Epithelial cell of esophagus (primary cell): ENCODE measurements around the gene PKIG.
"Not testable (repeated sequence)": the region's sequence is repeated elsewhere in the genome, so short reads cannot be mapped to it uniquely, and the experiment has no call there.

ENCODE experiments used
- DNase-seq: peaks from one replicate; pipeline ENCODE4 v3.0.0; 2010; ENCODE audit warnings: low read depth
- H3K4me3 ChIP-seq: 2 replicates; pipeline ENCODE4 v1.5.1; 2011; ENCODE audit warnings: mild to moderate bottlenecking, low read length, control low read depth
- TF ChIP-seq, protein P1 (sequence below): IDR thresholded peaks from 2 replicates; pipeline ENCODE4 v1.5.1; 2011; ENCODE audit warnings: low read depth, mild to moderate bottlenecking, low read length, control low read depth, inconsistent platforms; ENCODE audit not compliant: insufficient read depth; ENCODE audit errors: missing control alignments

The PKIG gene

DNA sequence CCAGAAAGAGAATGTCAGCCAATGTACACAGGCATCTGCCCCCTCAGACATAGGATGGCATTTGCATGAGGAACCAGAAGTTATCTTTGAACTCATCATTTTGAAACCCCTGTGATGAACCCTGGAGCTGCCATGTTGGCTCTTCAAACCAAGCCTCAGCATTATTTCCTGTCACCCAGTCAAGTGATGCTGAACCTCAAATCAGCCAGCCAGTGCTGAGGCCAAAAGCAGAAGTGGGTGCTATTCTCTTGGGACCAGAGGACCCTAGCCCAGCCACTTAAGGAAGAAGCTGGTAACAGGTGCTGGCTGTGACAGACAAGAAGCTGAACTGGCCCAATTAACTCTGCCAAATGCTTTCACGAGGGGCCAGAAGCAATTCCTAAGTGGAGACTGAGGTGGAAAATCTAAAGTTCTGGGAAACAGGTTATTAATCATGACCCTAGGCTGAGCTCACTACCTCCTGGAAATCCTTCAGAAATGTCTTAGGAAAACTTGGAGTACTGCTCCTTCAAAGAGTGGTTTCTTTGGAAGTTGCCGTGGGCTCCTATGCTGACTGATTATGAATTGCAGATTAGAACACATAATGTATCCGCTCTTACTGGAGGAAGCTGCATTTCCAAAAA is 4.0 kb downstream of the PKIG start:
- TF ChIP-seq, protein P1, sequence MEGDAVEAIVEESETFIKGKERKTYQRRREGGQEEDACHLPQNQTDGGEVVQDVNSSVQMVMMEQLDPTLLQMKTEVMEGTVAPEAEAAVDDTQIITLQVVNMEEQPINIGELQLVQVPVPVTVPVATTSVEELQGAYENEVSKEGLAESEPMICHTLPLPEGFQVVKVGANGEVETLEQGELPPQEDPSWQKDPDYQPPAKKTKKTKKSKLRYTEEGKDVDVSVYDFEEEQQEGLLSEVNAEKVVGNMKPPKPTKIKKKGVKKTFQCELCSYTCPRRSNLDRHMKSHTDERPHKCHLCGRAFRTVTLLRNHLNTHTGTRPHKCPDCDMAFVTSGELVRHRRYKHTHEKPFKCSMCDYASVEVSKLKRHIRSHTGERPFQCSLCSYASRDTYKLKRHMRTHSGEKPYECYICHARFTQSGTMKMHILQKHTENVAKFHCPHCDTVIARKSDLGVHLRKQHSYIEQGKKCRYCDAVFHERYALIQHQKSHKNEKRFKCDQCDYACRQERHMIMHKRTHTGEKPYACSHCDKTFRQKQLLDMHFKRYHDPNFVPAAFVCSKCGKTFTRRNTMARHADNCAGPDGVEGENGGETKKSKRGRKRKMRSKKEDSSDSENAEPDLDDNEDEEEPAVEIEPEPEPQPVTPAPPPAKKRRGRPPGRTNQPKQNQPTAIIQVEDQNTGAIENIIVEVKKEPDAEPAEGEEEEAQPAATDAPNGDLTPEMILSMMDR = no peak

DNA sequence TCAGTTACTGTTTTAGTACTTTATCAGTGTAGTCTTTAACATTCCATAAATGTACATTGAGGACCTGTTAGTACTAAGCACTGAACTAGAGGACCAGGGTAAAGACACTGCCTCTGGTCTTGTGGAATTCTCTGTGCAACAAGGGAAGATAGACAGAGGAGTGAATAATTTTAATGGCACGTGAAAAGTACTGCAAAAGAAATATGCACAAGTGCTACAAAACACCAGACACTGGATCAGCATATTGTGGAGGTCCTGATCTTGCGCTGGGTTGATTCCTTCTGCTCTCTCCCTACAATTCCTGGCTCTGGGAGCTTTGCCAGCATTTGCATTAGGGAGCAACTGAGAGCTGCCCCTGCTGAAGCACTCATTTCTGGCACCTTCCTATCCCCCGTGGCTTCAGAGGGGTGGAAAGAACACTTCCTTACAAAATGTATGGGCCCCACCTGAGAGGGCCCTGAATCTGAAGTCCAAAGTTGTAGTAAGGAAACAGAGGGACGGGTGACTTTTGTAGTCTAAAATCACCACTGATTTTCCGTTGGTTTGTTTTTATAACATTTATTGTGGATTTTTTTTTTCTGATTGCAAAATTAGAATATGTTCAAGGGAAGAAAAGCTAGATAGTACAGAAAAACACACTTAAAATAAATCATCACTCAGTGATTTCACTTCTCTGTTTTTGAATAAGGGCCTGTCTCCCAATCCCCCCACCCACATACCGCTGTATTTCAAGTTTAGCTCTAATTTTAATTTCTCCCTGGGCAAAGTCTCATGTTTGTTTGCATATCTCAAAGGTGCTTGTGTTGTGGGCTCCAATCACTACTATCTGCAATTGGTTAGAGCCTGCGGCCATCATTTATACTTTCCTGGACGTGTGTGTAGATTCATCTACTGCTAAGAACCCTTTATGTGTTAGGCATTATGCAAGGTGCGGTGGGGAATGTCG is 4.9 kb downstream of the PKIG start:
- DNase-seq = no peak
- TF ChIP-seq, protein P1 = no peak
- no peak overlapping the region for H3K4me3 ChIP-seq

More for the DNA sequence above, 4.0 kb downstream of the PKIG start:
- no peak overlapping the region for H3K4me3 ChIP-seq
- no peak for DNase-seq

DNA sequence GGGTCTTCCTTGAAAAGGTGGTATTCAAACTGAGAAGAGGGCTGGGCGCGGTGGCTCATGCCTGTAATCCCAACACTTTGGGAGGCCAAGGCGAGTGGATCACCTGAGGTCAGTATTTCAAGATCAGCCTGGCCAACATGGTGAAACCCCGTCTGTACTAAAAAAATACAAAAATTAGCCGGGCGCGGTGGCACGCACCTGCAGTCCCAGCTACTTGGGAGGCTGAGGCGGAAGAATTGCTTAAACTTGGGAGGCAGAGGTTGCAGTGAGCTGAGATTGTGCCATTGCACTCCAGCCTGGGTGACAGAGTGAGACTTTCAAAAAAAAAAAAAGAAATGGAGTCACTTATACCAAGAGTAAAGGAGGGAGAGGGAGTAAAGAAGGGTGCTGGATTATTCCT is 5.9 kb downstream of the PKIG start:
- H3K4me3 ChIP-seq, DNase-seq: not testable (repeated sequence)

DNA sequence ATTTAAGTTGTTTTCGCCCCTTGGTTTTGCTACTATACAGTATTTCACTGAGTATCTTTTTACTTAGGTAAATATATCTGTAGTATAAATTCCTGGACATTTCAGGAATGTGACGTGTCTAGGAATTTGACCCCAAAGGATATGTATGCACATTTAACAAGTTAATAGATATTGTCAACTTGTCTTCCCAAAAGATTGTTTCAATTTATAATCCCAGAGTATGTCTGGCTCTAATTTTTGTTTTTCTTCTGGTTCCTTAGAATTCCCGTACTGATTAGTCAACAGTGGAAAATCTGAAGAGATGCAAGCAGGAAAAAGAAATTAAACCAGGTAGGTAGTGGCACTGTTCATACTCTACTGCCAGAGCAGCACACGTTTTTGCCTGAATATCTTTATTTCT is 7.2 kb downstream of the PKIG start:
- TF ChIP-seq, protein P1 = no peak
- H3K4me3 ChIP-seq = no peak overlapping the region
- no peak for DNase-seq

DNA sequence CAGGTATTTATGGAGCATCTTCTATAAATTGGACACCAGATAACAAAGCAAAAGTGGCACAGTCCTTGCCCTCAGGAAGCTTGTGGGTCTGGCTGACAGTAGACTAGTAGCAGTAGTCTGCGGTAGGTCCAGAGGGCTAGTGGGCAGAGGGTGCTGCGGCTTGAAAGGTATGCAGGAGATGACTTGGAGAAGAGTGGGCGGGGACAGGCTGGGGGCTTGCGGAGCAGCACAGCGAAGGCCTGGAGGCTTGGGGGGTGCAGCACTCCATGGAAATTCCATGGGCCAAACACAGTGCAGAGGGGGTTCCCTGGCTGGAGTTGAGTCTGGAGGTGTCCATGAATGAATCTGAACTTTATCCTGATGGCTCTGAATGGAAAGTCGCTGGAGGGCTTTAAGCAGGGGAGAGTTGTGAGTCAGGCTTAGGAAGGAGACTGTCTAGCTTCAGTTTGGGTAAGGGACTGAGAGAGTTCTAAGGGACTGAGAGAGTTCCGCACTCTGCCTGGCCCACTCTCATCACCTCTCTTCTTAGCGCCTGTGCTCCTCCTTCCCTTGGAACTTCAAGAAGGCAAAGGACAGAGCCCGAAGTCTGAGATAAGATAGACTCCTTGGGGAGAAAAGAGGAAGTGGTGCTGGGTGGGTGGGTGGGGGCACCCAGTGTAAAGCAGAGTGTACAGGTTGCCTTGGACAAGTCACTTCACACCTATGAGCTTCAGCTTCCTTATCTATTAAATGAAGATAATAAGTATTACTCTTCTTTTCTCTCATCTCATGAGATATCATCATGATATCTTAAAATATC is 8.8 kb downstream of the PKIG start:
- DNase-seq = no peak
- H3K4me3 ChIP-seq = no peak overlapping the region
- TF ChIP-seq, protein P1 = no peak

DNA sequence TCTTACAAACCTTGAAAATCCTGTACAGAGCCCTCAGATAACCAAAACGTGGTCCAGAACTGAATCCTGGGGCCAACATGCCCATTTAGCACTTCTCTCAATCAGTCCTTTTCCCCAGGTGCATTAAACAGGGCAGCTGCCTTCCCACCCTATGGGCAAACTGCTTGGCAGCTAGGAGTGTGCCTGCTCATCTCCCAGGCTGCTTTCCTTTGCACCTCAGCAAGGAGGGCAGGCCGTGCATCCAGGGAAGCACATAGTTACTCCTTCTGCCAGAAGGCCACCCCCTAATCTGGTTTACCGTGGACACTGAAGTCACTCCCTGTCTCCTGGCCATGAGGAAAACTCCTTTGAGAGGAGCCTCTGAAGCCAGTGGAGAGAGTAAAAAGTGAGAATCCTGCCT is 10.0 kb downstream of the PKIG start:
- H3K4me3 ChIP-seq = no peak overlapping the region
- no peak for DNase-seq
- TF ChIP-seq, protein P1 = no peak

DNA sequence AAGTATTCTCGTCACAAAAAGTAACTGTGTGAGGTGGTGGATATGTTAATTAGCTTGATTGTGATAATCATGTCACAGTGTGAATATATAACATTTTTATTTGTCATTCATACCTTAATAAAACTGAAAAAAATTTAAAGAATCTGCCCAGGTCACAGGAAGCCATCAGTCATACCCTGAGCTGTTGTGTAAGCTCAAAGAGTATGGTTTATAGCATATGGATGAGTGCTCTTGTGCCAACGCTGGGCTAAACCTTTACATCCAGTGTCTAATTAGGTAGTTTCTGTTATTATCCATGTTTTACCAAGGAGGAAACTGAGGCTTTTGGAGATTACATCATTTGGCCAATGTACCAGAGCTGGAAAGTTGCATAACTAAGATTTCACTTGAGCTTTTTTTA is 11.4 kb downstream of the PKIG start:
- DNase-seq = no peak
- TF ChIP-seq, protein P1 = no peak
- no peak overlapping the region for H3K4me3 ChIP-seq
